Measurements from ENCODE around the gene ZNF580.

Gene ZNF580, protein sequence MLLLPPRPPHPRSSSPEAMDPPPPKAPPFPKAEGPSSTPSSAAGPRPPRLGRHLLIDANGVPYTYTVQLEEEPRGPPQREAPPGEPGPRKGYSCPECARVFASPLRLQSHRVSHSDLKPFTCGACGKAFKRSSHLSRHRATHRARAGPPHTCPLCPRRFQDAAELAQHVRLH

DNA sequence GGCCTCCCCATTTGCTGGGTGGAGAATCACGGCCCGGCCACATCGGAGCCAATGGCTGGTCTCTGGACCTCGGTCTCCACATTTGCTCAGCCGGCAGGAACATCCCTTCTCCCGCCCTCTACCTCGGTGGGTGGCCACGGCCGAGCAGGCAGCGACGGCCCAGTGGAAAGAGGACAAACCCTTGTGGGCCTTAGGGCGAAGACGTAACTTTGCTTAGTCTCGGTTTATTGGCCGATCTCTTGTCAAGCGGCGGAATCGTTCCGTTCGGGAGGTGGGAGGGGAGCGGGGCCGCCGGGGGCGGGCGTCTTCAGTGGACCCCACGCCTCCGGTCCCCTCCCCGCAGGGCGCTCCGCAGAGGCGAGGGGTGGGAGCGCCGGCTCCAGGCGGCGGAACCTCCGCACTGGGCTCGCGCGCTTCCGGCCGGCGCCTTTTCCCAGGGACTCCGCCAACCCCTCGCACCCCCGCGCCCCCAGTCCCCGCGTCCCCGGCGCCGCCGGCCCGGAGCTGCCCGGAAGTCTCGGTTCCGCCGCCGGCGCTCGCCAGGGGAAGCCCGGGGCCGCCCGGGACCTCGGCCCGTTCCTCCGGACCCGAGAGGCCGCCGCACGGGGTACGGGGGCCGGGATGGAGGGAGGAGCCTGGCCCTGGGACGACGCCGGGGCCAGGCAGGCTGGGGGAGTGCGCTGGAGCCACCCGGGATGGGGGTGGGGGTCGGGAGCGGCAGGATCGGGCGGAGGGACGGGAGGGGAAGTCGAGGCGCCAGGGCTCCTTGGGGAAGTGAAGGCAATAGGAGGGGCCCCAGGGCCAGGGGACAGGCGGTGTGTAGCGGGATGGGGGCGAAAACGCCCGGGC is at the start of gene ZNF580:
Gene ZNF580, plus strand, starts transcription at position 426 of the 849 bp plus-strand sequence. CDS start 1,507 bp downstream, outside the sequence.
- DNase-seq (ENCODE audit: low read depth in 2 of 2) = no peak

GRCh38 chr19:55591555-55591954 is 49.2 kb upstream of the ZNF580 start:
- DNase-seq (ENCODE audit: low read depth in 2 of 2) = no peak

GRCh38 chr19:55592391-55593090 is 48.3 kb upstream of the ZNF580 start:
- DNase-seq (ENCODE audit: low read depth in 2 of 2) = no peak

DNA sequence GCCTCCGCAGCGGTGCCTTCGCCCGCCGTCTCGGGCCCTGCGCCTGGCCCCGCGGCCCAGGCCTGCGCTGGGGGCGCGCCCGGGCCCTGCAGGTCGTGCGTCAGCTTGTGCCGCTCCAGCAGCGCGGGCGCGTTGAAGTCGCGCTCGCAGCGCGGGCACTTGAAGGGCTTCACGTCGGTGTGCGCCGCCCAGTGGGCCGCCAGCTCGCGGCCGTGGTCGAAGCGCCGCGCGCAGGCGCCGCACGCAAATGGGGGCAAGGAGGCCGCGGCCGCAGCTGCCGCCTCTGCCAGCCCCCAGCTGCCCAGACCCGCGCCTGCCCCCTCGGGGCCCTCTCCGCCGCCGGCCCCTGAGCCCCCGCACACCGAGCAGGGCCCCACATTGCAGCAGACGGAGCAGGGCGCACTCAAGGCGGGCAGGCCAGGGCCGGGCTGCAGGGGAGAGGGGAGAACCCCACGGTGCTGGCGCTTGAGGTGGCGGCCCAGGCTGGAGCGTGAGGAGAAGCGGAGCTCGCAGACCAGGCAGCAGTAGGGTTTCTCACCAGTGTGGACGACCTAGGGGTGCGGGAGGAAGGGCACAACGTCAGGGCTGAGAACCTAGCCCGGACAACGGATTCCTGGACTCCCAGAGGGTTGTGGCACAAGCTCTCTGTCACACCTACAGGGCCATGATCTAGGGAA is 47.6 kb upstream of the ZNF580 start:
- DNase-seq (ENCODE audit: low read depth in 2 of 2) = no peak

- no peak for DNase-seq (ENCODE audit: low read depth in 2 of 2)
These were observed 45.7 kb upstream of the ZNF580 start for GRCh38 chr19:55594996-55595545.

- no peak for DNase-seq (ENCODE audit: low read depth in 2 of 2)
These were observed 44.5 kb upstream of the ZNF580 start for GRCh38 chr19:55596304-55596703.

GRCh38 chr19:55597501-55597921 is 43.3 kb upstream of the ZNF580 start:
- no peak for DNase-seq (ENCODE audit: low read depth in 2 of 2)

DNA sequence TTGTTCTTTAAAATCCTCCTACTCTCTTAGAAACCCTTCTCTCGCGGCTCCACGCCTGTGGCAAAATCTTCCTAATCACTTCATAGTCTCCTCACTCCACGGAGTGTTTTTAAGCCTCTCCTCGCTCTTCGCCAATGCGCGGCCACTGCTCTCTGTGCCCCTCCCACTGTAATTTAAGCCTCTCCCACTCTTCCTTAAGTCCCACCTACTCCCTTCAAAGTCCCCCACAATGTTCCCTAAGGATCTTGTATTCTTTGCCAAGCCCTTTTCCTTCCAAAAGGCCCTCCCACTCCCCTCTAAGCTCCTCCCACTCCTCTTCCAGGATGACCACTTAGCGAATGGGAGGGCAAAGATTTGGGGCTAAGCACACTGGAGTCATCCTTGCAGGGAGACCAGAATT is 42.8 kb upstream of the ZNF580 start:
- no peak for DNase-seq (ENCODE audit: low read depth in 2 of 2)

DNA sequence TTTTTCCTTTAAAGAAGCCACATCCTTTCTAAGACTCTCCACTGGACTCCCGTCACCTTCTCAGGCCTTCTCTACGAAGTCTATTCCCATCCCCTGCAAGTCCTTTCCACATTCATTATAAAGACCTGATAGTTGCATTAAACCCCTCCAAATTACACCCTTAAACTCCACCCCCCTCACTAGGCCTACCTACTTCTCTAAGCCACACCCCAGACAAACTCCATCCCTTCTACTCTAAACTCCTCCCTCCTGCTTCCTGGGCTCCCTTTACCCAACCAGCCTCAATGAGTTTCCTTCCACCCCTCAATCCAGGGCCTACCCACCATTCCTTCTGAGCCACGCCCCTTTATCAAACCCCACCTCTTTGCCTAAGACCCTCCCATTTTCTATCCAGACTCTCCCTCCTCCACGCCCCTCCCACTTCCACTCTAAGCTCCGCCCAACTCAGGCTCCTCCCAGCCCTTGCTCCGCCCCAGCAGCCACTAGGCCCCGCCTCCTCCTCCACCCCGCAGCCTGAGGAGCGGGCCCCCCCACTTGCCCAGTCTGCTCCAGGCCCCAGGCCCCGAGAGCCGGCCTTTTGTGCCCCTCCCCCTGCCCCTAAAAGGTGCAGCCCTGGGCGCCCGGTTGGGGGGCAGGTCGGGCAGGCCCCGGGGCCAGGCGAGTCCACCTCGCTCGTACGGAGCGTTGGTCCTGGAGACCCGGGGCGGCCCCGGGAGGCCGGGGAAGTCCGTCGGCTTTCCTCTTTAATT is 41.9 kb upstream of the ZNF580 start:
- peak; percentile 84 to 87 for DNase-seq (ENCODE audit: low read depth in 2 of 2)

DNA sequence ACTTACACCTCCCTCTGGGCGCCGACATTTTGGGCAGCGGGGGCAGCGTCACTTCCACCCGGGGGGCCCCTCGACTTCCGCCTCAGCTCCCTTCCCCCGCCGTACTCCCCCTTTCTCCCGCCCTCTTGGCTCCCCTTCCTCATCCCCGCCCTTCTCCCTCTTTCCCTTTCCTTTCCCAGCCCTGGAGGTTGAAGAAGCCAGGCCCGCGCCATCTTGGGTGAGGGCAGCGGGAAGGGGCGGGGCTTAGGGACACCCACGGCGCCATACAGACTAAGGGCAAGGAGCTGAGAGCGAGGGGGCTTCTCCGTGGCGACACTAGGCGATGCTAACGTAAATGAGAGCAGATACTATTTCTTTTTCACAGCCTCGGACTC is 41.3 kb upstream of the ZNF580 start, which contains the start of gene FIZ1:
Gene FIZ1, minus strand, starts transcription at position 50 of the 374 bp plus-strand sequence. CDS start 1,652 bp downstream, outside the sequence.
- DNase-seq (ENCODE audit: low read depth in 2 of 2) = peak; percentile 83 to 88

- peak; percentile 64 to 66 for DNase-seq (ENCODE audit: low read depth in 2 of 2)
These were observed 40.8 kb upstream of the ZNF580 start, which contains the start of gene ZNF524 for GRCh38 chr19:55599842-55600661. TSS of gene ZNF524 (plus strand) at chr19:55600288. CDS start at chr19:55602113, 1,825 bp downstream.

GRCh38 chr19:55600662-55601028 is 40.2 kb upstream of the ZNF580 start:
- no peak for DNase-seq (ENCODE audit: low read depth in 2 of 2)

GRCh38 chr19:55601084-55601483 is 39.7 kb upstream of the ZNF580 start:
- no peak for DNase-seq (ENCODE audit: low read depth in 2 of 2)

DNA sequence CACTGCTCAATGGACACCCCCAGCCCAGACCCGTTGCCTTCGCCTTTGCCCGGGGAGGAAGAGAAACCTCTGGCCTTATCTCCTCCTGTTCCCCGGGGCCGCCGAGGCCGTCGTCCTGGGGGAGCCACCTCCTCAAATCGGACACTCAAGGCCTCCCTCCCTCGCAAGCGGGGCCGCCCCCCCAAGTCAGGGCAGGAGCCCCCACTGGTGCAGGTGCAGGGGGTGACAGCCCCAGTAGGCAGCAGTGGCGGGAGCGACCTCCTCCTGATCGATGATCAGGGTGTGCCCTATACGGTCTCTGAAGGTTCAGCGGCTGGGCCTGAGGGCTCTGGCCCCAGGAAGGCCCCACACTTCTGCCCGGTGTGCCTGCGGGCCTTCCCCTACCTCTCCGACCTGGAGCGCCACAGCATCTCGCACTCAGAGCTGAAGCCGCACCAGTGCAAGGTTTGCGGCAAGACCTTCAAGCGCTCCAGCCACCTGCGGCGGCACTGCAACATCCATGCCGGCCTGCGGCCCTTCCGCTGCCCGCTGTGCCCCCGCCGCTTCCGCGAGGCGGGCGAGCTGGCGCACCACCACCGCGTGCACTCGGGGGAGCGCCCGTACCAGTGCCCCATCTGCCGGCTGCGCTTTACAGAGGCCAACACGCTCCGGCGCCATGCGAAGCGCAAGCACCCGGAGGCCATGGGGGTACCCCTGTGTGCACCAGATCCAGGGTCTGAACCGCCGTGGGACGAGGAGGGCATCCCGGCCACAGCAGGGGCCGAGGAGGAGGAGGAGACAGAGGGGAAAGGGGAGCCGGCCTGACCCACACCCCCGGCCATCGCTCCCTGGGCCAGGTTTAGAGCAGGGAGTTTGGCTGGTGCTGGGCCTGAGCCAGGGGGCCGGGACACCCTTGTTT is 38.4 kb upstream of the ZNF580 start:
- DNase-seq (ENCODE audit: low read depth in 2 of 2) = no peak

DNA sequence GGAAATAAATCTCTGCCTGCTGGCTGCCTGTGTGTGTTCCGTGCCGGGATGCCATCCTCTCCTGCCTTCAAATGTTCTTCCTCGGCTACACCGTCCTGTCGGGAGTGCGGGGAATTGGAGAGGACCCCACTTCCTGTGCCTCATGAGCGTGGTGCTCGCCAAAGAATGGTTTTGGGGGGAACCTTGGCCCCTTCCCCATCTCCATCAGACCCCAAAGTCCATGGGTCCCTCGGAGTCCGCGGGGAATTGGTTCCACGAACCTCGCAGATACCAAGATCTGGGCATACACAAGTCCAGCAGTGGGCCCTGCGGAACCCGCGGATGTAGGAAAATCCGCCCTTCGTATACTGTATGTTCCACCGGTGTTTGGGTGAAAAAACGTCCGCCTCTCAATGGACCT is 37.7 kb upstream of the ZNF580 start:
- DNase-seq (ENCODE audit: low read depth in 2 of 2) = no peak

DNA sequence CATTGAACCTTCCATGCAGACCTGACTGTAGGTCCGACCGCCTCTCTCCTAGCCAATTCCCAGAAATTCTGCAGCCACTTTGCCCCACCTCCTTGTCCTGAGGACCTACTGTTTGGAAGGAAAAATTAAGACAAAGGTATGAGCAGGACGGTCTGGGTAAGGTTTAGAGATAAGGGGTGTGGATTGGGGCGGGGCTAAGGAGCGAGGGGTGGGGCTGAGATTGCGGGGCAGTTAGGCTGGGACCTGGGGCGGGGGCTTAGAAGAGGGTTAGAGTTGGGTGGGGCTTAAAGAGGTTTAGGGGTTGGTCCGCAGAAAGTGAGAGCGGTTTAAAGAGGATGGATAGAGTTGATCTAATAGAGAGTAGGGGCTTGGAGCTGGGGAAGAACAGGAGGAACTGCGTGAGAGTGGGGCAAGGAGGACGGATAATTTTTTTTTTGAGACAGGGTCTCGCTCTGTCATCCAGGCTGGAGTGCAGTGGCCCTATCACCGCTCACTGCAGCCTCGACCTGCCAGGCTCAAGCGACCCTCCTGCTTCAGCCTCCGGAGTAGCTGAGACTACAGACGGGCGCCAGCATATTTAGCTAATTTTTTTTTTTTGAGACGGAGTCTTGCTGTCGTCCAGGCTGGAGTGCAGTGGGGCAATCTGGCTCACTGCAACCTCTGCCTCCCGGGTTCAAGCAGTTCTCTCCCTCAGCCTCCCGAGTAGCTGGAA is 37.1 kb upstream of the ZNF580 start:
- no peak for DNase-seq (ENCODE audit: low read depth in 2 of 2)

GRCh38 chr19:55605207-55605636 is 35.6 kb upstream of the ZNF580 start:
- DNase-seq (ENCODE audit: low read depth in 2 of 2) = peak; percentile 94 to 96
